GM21526 (cell line): ENCODE measurements around the gene IFNL2.
"Not testable (repeated sequence)": the region's sequence is repeated elsewhere in the genome, so short reads cannot be mapped to it uniquely, and the experiment has no call there.

Experiments
- ATAC-seq: cut with Tn5 transposase; IDR thresholded peaks from one replicate; pipeline ENCODE4 v1.9.1; 2021; ENCODE audit warnings: moderate library complexity; ENCODE audit not compliant: unreplicated experiment, low FRiP score

The IFNL2 gene

DNA sequence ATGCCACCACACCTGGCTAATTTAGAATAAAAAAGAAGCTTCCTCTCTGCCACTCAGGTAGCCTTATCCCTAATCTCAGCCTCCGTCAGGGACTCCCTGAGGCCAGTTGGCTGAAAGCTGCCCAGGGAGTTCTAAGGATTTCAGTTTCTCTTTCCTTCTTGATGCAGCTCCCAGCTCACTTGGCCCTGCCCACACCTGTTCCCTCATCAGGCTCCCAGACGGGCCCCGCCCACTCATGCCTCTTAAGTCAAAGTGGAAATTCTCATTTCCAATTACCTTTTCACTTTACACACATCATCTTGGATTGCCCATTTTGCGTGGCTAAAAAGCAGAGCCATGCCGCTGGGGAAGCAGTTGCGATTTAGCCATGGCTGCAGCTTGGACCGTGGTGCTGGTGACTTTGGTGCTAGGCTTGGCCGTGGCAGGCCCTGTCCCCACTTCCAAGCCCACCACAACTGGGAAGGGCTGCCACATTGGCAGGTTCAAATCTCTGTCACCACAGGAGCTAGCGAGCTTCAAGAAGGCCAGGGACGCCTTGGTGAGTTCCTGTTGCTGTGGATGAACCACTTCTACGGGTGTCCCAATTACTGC, 28.0 kb downstream of the IFNL2 start, which contains the start of gene IFNL1:
TSS of gene IFNL1 (plus strand) at position 353 of the 591 bp plus-strand sequence. CDS start at position 368, 15 bp downstream.
- ATAC-seq: no peak

DNA sequence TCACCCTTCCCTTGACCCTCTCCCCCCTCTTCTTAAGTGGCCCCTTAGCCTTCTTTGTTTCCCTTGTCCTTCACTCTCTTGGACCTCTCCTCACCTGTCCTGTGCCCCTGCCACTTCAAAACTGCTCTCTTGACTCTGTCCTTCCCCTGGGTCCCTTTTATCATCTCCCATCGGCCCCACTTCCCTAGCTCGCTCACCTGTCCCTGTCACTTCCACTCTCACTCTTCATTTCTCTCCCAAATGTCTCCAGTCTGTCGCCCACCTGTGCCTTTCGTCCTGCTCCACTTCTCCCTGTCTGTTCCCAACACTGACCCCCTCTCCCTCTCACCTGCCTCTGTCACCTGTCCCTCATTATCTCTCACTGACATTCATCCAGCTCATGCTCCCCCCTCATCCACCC, 28.7 kb downstream of the IFNL2 start:
- ATAC-seq: no peak

DNA sequence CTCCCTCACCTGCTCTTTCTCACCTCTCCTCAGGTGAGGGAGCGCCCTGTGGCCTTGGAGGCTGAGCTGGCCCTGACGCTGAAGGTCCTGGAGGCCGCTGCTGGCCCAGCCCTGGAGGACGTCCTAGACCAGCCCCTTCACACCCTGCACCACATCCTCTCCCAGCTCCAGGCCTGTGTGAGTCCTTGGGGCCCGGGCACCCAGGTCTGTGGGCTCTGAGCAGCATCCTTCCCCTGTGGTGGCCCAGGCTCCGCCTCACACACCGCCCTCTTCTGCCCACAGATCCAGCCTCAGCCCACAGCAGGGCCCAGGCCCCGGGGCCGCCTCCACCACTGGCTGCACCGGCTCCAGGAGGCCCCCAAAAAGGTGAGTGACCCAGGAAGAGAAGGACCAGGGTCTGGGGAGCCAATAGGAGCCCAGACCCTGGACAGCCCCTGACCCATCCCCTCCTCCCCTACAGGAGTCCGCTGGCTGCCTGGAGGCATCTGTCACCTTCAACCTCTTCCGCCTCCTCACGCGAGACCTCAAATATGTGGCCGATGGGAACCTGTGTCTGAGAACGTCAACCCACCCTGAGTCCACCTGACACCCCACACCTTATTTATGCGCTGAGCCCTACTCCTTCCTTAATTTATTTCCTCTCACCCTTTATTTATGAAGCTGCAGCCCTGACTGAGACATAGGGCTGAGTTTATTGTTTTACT, 29.9 kb downstream of the IFNL2 start:
- ATAC-seq: no peak

DNA sequence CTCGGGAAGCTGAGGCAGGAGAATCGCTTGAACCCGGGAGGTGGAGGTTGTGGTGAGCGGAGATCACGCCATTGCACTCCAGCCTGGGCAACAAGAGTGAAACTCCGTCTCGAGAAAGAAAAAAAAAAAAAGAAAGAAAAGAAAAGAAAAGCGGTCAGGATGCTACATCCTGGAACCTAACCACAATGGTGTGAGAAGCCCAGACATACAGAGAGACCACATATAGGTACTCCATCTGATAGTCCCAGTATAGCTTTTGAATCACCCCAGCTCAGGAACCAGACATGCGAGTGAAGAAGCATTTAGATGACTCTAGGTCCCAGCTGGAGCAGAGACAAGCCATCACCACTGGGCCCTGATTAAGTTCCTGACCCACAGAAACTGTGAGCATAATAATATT, 31.2 kb downstream of the IFNL2 start:
- no peak for ATAC-seq

DNA sequence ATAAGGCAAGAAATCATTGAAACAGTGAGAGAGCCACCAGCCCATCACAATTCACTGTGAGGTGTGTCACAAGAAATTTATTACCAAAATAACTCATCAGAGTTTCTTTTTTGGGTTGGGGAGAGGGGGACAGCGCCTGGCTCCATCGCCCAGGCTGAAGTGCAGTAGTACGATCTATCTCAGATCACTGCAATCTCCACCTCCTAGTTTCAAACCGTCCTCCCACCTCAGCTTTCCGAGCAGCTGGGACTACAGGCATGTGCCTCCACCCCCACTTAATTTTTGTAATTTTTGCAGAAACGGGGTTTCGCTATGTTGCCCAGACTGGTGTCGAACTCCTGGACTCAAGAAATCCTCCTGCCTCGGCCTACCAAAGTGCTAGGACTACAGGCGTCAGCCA, 31.6 kb downstream of the IFNL2 start:
- ATAC-seq: no peak

DNA sequence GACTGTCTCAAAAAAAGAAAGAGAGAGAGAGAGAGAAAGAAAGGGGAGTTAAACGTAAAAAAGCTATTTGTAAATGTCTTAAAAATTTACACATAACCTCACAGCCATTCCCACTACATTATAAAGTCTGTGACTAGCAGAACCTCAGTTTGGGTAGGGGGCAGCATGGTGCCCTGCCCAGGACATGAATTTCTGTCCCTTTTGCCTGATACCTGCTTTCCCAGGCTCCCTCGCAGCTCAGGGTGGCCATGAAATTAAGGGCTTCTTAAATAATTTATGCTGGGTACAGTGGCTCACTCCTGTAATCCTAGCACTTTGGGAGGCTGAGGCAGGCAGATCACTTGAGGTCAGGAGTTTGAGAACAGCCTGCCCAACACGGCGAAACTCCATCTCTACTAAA, 32.8 kb downstream of the IFNL2 start:
- no peak for ATAC-seq

DNA sequence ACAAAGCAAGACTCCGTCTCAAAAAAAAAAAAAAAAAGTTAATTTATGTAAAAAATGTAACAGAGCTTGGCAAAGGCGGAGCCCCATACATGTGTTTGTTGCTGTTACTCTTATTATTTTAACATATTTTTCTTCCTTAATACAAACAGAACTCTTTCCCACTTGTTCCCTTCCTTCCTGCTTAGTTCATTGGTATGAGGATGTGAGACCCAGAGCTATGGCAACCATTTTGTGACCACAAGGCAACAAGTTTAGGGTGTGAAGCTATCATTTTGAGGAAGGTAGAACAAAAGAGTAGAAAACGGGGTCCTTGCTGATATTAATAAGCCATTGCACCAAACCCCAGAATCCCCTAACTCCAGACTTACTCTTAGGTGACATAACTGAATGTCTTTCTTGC, 33.4 kb downstream of the IFNL2 start:
- ATAC-seq: no peak

DNA sequence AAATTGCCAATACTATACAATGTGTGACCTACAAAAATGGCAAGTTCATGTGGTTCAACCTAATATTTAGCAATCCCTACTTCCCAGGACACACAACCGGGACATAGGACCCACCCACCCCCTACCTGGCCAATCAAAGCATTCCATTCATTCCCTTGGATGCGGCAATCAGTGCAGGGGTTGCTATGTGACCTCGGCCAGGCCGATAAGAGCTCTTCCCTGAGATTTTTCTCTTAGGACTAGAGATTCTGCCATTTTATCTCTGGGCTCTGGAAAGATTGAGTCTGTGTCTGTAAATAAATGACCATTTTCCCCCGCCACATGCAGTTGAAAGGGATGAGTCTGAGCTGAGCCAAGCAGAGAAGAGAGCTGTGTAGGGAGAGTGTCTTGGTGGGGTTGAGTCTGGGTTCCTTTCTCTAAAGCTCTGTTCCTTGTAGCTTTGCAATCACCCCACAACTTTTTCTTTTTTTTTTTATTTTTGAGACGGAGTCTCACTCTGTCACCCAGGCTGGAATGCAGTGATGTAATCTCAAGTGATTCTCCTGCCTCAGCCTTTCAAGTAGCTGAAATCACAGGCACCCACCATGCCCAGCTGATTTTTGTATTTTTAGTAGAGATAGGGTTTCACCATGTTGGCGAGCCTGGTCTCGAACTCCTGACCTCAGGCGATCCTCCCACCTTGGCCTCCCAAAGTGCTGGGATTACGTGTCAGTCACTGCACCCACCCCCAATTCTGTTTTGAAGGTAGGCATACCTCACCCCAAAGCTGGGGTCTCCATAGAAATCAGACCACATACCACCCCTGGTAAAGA, 35.4 kb downstream of the IFNL2 start:
- no peak for ATAC-seq

DNA sequence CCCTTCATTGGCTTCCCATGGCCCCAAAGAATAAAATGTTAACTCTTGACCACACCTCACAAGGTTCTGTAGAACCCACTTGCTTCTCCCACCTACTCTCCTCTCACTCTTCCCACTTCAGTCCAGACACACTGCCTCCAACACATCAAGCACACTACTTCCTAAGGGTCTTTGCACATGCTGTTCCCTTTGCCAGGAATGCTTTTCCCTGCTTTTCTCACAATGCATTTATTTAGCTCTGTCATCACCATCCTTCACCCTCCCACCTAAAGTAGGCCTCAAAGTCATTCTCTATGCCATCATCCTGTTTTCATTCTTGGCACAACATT, 36.0 kb downstream of the IFNL2 start:
- no peak for ATAC-seq

DNA sequence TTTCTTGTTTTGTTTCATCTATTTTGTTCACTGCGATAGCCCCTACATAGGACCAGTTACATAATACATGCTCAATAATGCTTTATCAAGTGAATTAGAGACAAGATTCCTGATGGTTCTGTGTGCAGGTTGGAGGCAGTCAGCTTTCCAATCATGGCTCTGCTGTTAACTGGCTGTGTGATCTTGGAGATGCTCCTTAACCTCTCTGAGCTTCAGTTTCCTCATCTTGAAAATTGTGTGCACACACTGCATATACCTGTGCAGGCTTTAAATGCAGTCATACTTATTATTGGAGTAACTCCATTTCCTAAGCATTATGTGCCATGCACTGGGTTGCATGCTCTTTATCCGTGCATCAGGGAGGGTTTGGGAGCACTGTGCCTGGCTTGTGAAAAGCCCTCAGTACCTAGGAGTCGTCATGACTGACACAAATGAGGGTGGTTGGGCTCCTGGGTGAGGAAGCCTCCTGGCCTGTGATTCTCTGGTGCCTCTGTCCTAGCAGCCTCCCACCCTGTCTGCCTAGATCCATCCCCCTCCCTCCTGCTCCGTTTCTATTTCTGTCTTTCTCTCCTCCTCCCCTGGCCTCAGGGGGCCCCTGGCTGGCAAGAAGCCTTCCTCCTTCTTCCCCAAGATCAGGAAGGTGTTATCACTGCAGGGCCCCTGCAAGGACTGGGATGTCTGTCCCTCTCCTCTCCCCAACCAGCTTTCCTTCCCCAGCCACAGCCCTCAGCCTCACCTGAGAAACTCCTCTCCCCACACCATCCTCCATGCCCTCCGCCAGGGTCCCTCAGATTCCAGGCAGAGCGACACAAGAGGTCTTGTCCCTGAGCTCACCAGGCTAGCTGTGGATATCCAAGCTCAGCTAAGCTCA, 36.7 kb downstream of the IFNL2 start:
- no peak for ATAC-seq

DNA sequence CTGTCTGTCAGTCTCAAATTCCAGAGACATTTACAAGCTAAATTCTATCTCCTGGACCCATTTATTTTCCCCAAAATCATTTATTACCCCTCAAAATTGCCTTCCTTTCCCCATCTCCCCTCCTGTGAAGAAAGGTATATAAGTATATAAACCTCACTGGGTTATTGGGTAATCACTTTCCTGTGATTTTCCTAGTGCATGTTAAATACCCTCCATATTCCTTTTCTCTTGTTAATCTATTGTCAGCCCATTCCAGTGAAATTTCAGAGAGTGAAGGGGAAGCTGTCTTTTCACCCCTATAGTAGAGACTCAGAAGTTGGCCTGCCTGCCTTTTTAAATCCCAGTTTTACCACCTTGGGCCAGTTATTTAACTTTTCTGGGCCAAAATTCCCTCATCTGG, 37.9 kb downstream of the IFNL2 start:
- no peak for ATAC-seq

DNA sequence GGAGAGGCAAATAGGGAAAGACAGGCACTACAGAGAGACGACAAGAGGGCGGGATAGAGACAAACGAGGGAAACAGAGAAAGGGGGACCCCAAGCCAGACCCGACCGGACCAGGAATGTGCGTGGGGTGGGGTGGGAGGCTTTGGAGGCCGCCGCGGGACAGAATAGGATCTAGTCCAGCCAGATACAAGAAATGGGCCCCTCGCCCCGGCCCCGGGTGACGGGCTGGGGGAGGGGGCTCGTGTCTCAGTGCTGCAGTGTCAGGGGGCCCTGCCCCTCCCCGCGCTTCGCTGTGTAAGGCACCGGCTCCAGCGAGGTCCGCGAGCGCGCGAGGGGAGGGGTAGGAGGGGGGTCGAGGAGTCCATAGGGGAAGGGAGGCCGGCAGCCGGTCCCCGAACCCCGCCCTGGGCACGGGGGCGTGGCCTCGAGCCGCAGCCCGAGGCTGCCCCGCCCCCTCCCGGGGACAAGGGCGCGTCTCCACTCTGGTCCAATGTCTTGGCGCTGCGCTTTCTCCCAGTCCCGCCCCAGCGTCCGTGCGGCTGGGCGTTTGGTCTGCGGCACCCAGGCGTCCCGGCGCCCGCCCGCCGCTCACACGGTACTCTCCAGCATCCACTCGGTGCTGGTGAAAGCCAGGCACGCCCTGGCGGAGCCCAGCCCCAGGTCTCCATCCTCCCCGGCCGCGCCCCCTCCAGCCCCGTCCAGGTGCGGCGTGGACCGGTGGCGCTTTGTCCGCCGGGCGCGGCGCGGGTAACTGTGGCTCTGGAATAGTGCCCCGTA, 39.0 kb downstream of the IFNL2 start:
- ATAC-seq: no peak

DNA sequence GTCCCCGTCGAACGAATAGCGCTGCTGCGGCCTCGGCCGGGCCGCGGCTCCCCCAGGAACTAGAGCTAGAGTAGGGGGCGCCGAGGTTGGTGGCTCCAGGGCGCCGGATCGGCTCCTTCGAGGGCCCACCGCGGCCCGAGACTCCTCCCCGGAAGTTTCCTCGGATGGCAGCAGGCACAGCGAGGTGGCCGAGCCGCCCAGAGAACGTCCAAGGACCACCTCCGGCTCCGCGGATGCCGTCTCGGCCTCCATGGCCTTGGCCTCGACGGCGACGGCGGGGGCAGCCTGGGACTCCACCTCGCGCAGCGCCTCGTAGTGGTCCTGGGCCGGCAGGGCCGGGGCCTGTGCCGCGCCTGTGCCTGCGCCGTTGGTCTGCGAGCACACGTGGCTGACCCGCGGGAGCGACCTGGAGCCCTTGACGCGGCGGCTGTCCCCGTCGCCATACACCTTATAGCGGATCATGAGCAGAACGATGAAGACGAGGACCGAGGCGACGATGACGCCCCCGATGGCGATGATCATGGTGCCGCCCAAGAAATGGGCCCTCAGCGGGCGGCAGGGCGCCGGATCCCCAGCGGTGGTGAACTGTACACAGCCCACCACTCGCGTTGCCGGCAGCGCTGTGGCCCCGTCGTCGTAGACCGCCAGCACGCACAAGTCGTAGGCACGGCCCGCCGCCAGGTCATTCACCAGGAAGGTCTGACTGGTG, 39.8 kb downstream of the IFNL2 start:
- no peak for ATAC-seq

DNA sequence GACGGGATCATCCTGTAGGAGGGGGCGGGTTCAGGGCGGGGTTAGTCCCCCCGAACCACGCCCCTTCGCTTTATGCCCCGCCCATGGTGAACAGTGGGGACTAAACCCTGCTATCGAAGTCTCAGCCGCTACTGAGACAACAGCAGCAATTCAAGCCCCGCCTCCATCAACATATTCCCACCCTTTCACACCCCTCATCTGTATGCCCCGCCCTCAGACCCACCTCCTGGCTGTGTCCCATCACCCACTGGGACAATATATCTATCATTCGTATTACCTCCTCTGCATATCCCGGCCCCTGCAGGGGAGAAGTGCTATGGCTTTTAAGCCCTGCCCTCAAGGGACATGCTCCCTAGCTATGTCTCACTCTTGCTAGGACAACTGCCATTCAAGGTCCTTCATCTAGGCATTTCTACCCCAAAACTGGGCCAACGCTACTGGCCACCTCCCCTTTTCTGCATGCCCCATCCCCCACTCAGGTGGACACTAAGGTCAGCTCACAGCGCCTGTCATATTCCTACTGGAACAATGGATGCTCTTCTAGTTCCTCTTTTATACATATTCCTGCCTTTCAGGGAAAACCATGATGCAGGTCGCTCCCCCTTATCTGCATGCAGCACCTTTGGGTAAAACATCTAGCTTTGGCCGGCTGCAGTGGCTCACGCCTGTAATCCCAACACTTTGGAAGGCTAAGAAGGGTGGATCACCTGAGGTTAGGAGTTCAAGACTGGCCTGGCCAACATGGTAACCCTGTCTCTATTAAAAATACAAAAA, 40.5 kb downstream of the IFNL2 start:
- no peak for ATAC-seq

DNA sequence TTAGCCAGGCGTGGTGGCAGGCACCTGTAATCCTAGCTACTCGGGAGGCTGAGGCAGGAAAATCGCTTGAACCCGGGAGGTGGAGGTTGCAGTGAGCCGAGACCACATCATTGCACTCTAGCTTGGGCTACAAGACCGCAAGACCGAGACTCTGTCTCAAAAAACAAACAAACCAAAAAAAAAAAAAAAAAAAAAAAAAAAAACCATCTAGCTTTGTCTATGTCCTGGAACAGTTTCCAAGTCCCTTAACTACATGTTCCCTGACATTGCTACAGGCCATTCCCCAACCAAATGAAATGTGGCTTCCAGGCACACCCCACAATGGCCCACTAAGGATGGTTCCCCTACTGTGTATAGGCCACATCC, 41.1 kb downstream of the IFNL2 start:
- ATAC-seq: not testable (repeated sequence)

DNA sequence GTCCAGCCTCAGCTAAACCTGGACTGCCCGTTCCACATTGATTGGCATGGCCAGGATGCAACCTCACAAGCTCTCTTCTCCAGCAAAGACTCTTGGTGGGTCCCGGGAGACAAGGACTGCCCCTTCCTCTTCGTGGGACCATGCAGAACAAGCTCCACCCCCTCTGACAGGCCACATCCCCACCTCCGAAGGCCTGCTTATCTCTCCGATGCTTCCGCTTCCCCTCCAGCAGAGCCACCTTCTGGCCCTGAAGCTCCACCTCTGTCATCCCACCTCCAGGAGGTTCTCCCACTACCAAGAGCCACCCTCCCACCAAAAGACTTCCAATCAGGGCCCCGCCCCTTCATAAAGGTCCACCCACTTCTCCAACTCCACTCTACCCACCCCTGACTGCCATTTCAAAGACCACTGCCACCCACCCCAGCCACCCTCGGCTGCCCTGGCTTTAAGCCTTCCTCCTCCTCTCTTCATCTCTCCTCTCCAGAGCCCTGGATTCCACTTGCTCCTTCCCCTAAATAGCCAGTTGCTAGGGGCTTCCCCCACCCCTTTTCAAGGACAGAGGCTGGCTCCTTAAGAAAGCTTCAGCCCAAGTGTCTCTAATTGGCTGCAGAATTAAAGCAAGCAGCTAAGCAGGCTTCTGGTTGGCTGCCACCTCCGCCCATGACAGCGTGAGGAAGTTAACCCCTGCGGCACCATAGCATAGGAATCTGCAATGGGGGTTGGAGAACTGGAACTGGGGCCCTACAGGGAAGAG, 42.5 kb downstream of the IFNL2 start:
- no peak for ATAC-seq

DNA sequence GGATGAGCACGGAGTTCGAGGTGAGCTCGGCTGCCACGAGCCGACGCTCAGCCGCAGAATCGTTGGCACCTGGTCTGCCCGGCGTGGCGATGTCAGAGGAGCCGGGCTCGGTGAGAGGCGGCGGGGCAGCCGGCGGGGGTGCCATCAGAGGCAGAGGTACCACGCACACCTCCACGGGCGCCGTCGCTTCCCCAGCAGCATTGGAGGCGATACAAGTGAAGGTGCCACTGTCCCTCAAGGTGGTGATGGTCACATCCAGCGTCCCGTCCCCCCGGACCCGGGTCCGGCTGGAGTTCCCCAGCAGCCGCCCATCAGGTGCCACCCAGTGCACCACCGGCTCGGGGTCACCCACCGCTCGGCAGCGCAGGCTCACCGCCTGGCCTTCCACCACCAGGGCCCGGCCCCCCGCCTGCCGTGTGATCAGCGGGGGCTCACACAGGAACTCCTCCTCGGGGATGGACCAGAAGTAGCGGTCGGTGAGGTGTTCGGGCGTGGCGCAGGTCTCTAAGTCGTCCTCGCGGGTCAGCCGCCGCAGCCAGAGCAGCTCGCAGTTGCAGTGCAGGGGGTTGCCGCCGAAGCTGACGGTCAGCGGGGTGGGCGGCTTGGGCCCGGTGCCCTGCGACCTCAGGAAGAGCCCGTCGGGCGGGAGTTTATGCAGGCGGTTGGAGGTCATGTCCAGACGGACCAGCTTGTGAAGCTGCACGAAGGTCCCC, 46.0 kb downstream of the IFNL2 start:
- ATAC-seq: no peak
